HepG2 (cell line): Measurements from ENCODE around the gene TBC1D2B. TPM values are rescaled to one million over a fixed set of nuclear protein-coding genes. Genes with fewer than 3 reads are reported as not detected.

Experiments used
- ATAC-seq: fragments of 200-7000 bp; cut with Tn5 transposase; 3 replicates; pipeline ENCODE4 v1.9.1; 2020; ENCODE audit warnings: mild to moderate bottlenecking, moderate library complexity
- BruUV-seq: library from RNA; stranded (reverse); fragments of 400-500 nt; replicated peaks from 2 replicates; lab custom pipeline; 2021; lab: Mats Ljungman, UMichigan
- CTCF ChIA-PET: fragments of 300-600 bp; formaldehyde crosslinking; extraction: SDS; loops from one replicate; lab custom pipeline; 2021; ENCODE audit warnings: low total read pairs, inconsistent platforms, low intra/inter-chr PET ratio; lab: Yijun Ruan, JAX
- POLR2A ChIA-PET: fragments of 350-600 bp; sonication (Branson Sonifier 250); formaldehyde crosslinking; loops from one replicate; lab custom pipeline; 2020; ENCODE audit warnings: antibody characterized with exemption, inconsistent platforms; lab: Yijun Ruan, JAX
- DNase-seq: peaks from one replicate; pipeline ENCODE4 v3.0.0-alpha.2; 2015; ENCODE audit warnings: low spot score
- FAIRE-seq: peaks from 3 replicates; lab custom pipeline; 2011; peaks lifted over from hg19 to GRCh38; lab: Jason Lieb, UNC
- H2AFZ ChIP-seq: one replicate; pipeline ENCODE4 v1.6.1; 2011; ENCODE audit warnings: low read length, inconsistent platforms
- H3K27ac ChIP-seq: fragments of 300-600 bp; 3 replicates; pipeline ENCODE4 v1.8.0; 2011; ENCODE audit warnings: mixed run types, mild to moderate bottlenecking, mixed read lengths, low read length, inconsistent platforms; ENCODE audit not compliant: insufficient read depth; ENCODE audit errors: extremely low read length
- H3K27me3 ChIP-seq, 2 experiments: fragments of 200-600 bp in 1 of 2; 2 replicates in 1 of 2; 3 replicates in 1 of 2; pipeline versions ENCODE4 v1.6.0 to v1.8.0; 2011; ENCODE audit warnings: low read length in 2 of 2, mild to moderate bottlenecking in 2 of 2, moderate library complexity in 2 of 2, inconsistent platforms in 1 of 2; ENCODE audit not compliant: insufficient read depth in 2 of 2, control insufficient read depth in 1 of 2
- H3K36me3 ChIP-seq, 2 experiments: fragments of 200-600 bp in 1 of 2; replicated peaks in 1 of 2; 2 replicates in 1 of 2; 3 replicates in 1 of 2; pipeline versions ENCODE4 v1.5.1 to v1.8.0; 2011; ENCODE audit warnings: low read length in 2 of 2, inconsistent platforms in 1 of 2; ENCODE audit not compliant: insufficient read depth in 2 of 2, control insufficient read depth in 1 of 2
- H3K4me1 ChIP-seq: 2 replicates; pipeline ENCODE4 v1.5.1; 2012; ENCODE audit warnings: low read length, inconsistent platforms; ENCODE audit not compliant: insufficient read depth
- H3K4me2 ChIP-seq: 2 replicates; pipeline ENCODE4 v1.6.0; 2011; ENCODE audit warnings: low read depth, low read length, inconsistent platforms
- H3K4me3 ChIP-seq, 3 experiments: fragments of 200-600 bp in 1 of 3; sonication (generic), shearing (Covaris generic) in 1 of 3; replicated peaks in 1 of 3; 2 replicates each; pipeline ENCODE4 v1.5.1; 2011 to 2016; ENCODE audit warnings: low read length in 3 of 3, inconsistent platforms in 2 of 3, low read depth in 2 of 3, mild to moderate bottlenecking in 2 of 3, control low read depth in 1 of 3, mixed read lengths in 1 of 3; ENCODE audit not compliant: insufficient read depth in 1 of 3
- H3K79me2 ChIP-seq: one replicate; pipeline ENCODE4 v1.6.1; 2011; ENCODE audit warnings: low read length, inconsistent platforms; ENCODE audit not compliant: insufficient read depth
- H3K9ac ChIP-seq: 2 replicates; pipeline ENCODE4 v1.6.0; 2011; ENCODE audit warnings: mild to moderate bottlenecking, low read depth, low read length, inconsistent platforms; ENCODE audit not compliant: insufficient read depth
- H3K9me3 ChIP-seq: 2 replicates; pipeline ENCODE4 v1.5.1; 2012; ENCODE audit warnings: mild to moderate bottlenecking, low read length
- H4K20me1 ChIP-seq: 2 replicates; pipeline ENCODE4 v1.6.0; 2011; ENCODE audit warnings: inconsistent platforms, mild to moderate bottlenecking, low read length, moderate library complexity; ENCODE audit not compliant: insufficient read depth
- AKAP8 ChIP-seq: sonication (generic); formaldehyde crosslinking; IDR thresholded peaks from 2 replicates; pipeline ENCODE4 v1.5.1; 2020; ENCODE audit warnings: mild to moderate bottlenecking, missing genetic modification reagents
- CC2D1A ChIP-seq: sonication (generic); formaldehyde crosslinking; IDR thresholded peaks from 2 replicates; pipeline ENCODE4 v1.8.1; 2023; ENCODE audit warnings: mild to moderate bottlenecking, missing genetic modification reagents
- ELF4 ChIP-seq: sonication (generic); formaldehyde crosslinking; IDR thresholded peaks from 2 replicates; pipeline ENCODE4 v1.5.0; 2020; ENCODE audit warnings: missing genetic modification reagents, mild to moderate bottlenecking, moderate library complexity, borderline replicate concordance
- HNRNPK ChIP-seq: fragments of 200-400 bp; formaldehyde crosslinking; IDR thresholded peaks from 2 replicates; pipeline ENCODE4 v1.6.1; 2018; ENCODE audit warnings: low read length, low read depth, moderate library complexity, mild to moderate bottlenecking; ENCODE audit not compliant: poor library complexity, severe bottlenecking
- JDP2 ChIP-seq: sonication (generic); formaldehyde crosslinking; IDR thresholded peaks from 2 replicates; pipeline ENCODE4 v1.8.1; 2022; ENCODE audit warnings: missing genetic modification reagents, borderline replicate concordance
- KLF11 ChIP-seq: IDR thresholded peaks from 2 replicates; pipeline ENCODE4 v1.6.1; 2016; ENCODE audit warnings: missing compliant biosample characterization
- NFE2L2 ChIP-seq: fragments of 150-350 bp; IDR thresholded peaks from 2 replicates; pipeline ENCODE4 v1.6.1; 2014; ENCODE audit warnings: low read length
- SATB2 ChIP-seq: sonication (generic); formaldehyde crosslinking; IDR thresholded peaks from 2 replicates; pipeline ENCODE4 v1.5.0; 2020; ENCODE audit warnings: missing genetic modification reagents
- SCMH1 ChIP-seq: sonication (generic); formaldehyde crosslinking; IDR thresholded peaks from 2 replicates; pipeline ENCODE4 v1.9.0; 2021; ENCODE audit warnings: missing genetic modification reagents, mild to moderate bottlenecking, borderline replicate concordance
- ZHX1 ChIP-seq: sonication (generic); formaldehyde crosslinking; IDR thresholded peaks from 2 replicates; pipeline ENCODE4 v1.8.1; 2022; ENCODE audit warnings: low read depth, mild to moderate bottlenecking, missing genetic modification reagents
- ZNF180 ChIP-seq: sonication (generic); formaldehyde crosslinking; IDR thresholded peaks from 2 replicates; pipeline ENCODE4 v1.4.0; 2020; ENCODE audit warnings: low read depth, missing genetic modification reagents, borderline replicate concordance
- ZNF30 ChIP-seq: sonication (generic); formaldehyde crosslinking; IDR thresholded peaks from 2 replicates; pipeline ENCODE4 v1.5.0; 2020; ENCODE audit warnings: mild to moderate bottlenecking, missing genetic modification reagents
- ZNF616 ChIP-seq: sonication (generic); formaldehyde crosslinking; IDR thresholded peaks from 2 replicates; pipeline ENCODE4 v1.5.0; 2020; ENCODE audit warnings: low read depth, mild to moderate bottlenecking, missing genetic modification reagents
- ZNF772 ChIP-seq: sonication (generic); formaldehyde crosslinking; IDR thresholded peaks from 2 replicates; pipeline ENCODE4 v1.5.0; 2020; ENCODE audit warnings: mild to moderate bottlenecking, missing genetic modification reagents
- WGBS: methylation state at CpG from one replicate; pipeline ENCODE4 v1.1.6; 2017; ENCODE audit warnings: low lambda C conversion rate; 5-methylcytosine and 5-hydroxymethylcytosine counted together
- in situ Hi-C: cut with HindIII; loops from 2 replicates; pipeline ENCODE4 v1.10.0; 2017; ENCODE audit warnings: low pct_unique_long_range_greater_than_20kb; ENCODE audit not compliant: extremely low pct_ligation_motif_present
- intact Hi-C: fragments of 100-400 bp; cut with micrococcal nuclease; formaldehyde crosslinking; loops from one replicate; pipeline ENCODE4 v1.10.0; 2022; ENCODE audit not compliant: unreplicated experiment
- polyA plus RNA-seq, 8 experiments: library from polyadenylated mRNA; depleted of rRNA in 3 of 8; stranded (reverse) in 7 of 8; unstranded in 1 of 8; fragments of >200 nt; fragmentation: Illumina TruSeq in 4 of 8; extraction: Trizol in 4 of 8; gene quantifications; 2 replicates each; pipeline versions ENCODE4 v1.2.1 to v1.2.3, GENCODE V29; 2011 to 2016; ENCODE audit warnings: low read depth in 4 of 8, missing spikeins in 1 of 8, mixed read lengths in 1 of 8; ENCODE audit not compliant: insufficient read depth in 1 of 8
- total RNA-seq, 5 experiments: library from RNA; depleted of rRNA; stranded (reverse); fragments of >200 nt; fragmentation: Illumina TruSeq; extraction: Trizol; gene quantifications; 2 replicates each; pipeline ENCODE4 v1.2.3, GENCODE V29; 2016; ENCODE audit warnings: low read depth in 1 of 5

Gene TBC1D2B
- total and polyA plus RNA-seq, 2 of the 13 experiments (the other 11 are each of a cell fraction or from before 2014, with no cell fraction given) = 10.1 to 14.4 TPM

DNA sequence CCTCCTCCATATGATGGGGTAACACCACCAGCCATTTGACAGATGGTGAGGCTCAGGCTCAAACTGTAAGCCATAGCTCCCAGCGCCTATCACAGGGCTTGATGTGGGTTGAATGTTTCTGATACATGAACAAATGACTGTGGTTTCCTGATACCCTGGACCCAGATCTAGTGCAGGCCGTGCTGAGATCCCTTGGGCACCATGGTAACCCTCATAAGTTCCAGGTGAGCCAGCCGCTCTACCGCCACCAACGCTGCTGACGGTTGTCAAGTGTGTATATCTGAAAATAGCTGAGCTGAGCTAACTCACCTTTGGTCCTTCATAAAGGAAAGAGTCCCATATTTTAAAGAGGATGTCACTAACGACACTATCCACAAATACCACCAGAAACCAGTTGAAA lies 74.5 kb downstream of the TBC1D2B start:
- no TSS peak for BruUV-seq
- no peak overlapping the region for H2AFZ ChIP-seq
- CTCF ChIA-PET = no interaction called here
- no peak for DNase-seq
- no peaks in the 10 kb centered on the region for H4K20me1 ChIP-seq
- intact Hi-C loops = loop anchor here (5.0 kb wide), 1 partner anchor 194 kb away; no protein-coding TSS in a partner anchor
- TF ChIP-seq AKAP8 = no peak
- TF ChIP-seq KLF11 (CRISPR knock-in tag) = no peak
- no peak for TF ChIP-seq ZNF772 (CRISPR knock-in tag)
- TF ChIP-seq SCMH1 = no peak
- no peak for TF ChIP-seq SATB2 (CRISPR knock-in tag)
- TF ChIP-seq HNRNPK = no peak
- TF ChIP-seq CC2D1A (CRISPR knock-in tag) = no peak
- no peak for TF ChIP-seq ZHX1
- no peak for TF ChIP-seq ZNF616 (CRISPR knock-in tag)
- no peak for TF ChIP-seq ZNF30 (CRISPR knock-in tag)
- no peak for TF ChIP-seq ELF4 (CRISPR knock-in tag)
- TF ChIP-seq JDP2 (CRISPR knock-in tag) = no peak
- no peak for TF ChIP-seq NFE2L2
- no peak for TF ChIP-seq ZNF180 (CRISPR knock-in tag)
- TF ChIP-seq, all 625 proteins: peak for 0
- in situ Hi-C loops = loop anchor here (5.0 kb wide), 1 partner anchor 104 kb away; no protein-coding TSS in a partner anchor
- no peaks in the 10 kb centered on the region for H3K27me3 ChIP-seq
- no peak overlapping the region for H3K27ac ChIP-seq
- 96% methylated on average over 7 of the region's 7 CpGs for WGBS
- H3K9ac ChIP-seq = no peak overlapping the region
- no peaks in the 10 kb centered on the region for H3K79me2 ChIP-seq
- POLR2A ChIA-PET = no interaction called here
- ATAC-seq (no peak), FAIRE-seq (no peak)
- H3K9me3 ChIP-seq = no peaks in the 10 kb centered on the region
- H3K4me1 ChIP-seq = no peaks in the 10 kb centered on the region
- peaks cover 7 to 16% of the 10 kb centered on the region in 2 experiments; a peak in 4 of 5 replicates for H3K36me3 ChIP-seq
- no peak overlapping the region for H3K4me2 ChIP-seq
- no peak overlapping the region for H3K4me3 ChIP-seq
